Stimulated activated CD4-positive, alpha-beta T cell treated with anti-CD3 and anti-CD28 coated beads, Interleukin-12 subunit alpha, Interleukin-12 subunit beta, amount 100 ng/mL, for 24 hours (primary cell): ENCODE measurements around the gene SLC17A9.
"Not testable (repeated sequence)": the region's sequence is repeated elsewhere in the genome, so short reads cannot be mapped to it uniquely, and the experiment has no call there.

ENCODE experiments used
- DNase-seq, 2 experiments: peaks; one replicate each; pipeline ENCODE4 v3.0.0-alpha.2; 2020; ENCODE audit warnings: low read depth in 2 of 2

The SLC17A9 gene

DNA sequence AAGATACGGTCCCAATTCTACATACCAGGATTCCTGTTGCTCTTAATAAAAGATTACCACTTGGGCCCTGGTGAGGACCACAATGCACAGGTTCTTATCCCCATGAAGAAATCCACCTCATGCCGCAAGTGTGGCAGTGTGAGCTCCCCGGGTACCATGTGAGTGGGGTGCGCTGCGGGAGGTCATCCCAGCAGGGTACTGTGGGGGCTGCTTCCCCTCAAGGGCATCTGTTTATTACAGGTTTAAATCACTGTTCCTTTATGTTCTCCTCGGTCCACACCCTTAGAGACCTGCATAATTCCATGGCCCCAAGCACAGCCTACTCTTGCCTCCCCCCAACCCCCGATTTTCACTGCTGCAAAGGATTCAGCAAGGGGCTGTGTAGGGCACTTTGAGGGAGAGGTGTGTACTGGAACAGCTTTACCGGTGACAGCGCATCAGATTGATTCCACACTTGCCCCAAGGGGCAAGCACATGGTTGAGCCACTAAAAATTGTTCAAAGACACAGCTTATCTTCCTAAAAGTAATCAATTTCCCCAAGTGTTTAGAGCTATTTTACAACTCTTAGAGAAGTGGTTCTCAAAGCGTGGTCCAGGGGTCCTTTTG lies 32.4 kb upstream of the SLC17A9 start:
- no peak for DNase-seq

DNA sequence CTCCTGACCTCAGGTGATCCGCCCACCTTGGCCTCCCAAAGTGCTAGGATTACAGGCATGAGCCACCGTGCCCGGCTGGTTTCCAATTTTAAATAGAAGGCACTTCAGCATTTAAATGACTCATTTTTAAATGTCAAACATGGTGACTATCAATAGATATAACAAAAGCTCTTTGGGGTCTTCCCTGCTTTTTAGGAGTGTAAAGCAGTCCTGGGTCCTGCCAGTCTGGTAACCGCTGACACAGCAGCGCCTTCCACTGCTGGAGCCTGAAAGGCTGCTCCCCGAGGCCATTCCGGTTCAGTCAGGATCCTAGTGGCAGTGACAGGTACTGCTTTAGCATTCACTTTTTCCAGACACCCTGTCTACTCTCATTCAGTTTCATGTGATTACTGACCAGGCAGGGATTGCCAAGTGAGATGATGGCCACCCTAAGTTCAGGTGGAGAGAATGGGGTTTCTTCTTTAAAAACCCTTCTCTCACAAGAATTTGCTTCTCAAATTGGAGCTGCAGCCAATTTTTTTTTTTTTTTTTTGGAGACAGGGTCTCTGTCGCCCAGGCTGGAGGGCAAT lies 31.3 kb upstream of the SLC17A9 start:
- peak in 1 of 2 experiments; percentile 54 for DNase-seq

DNA sequence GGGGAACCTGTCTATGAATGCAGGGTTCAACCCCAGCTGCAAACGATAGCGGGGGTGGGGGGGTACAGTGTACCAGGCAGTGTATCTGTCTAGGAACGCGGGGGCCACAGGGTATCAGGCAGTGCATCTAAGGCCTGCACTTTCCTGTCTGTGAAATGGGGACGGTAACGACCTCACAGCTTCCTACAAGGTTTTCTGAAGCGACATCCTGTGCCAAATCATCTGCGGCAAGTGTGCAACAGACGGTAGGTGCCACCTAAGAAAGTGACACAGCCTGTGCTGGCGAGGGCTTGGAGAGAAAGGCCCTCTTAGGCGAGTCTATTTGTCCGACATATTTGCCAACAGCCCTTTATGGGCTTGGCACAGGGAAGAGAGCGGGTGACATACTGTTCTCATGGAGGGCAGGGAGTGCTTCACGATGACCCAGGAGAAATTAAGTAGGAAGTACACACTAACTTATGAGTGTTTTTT lies 30.0 kb upstream of the SLC17A9 start:
- no peak for DNase-seq

DNA sequence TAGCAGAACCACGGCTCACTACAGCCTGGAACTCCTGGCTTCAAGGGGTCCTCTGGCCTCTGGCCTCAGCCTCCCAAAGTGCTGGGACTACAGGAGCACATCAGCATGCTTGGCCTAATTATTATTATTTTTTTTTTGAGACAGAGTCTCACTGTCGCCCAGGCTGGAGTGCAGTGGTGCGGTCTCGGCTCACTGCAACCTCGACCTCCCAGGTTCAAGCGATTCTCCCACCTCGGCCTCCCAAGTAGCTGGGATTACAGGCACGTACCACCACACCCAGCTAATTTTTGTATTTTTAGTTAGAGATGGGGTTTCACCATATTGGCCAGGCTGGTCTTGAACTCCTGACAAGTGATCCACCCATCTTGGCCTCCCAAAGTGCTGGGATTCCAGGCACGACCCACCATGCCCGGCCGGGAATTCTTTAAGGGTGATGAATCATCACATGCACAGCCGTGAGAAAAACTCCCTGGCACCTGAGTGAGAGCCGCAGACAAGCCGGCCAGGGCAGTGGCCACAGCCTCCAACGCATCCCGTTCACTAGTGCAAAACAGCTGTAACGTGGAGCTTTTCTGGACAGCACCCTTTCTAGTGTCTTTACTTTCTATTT lies 29.3 kb upstream of the SLC17A9 start:
- not testable (repeated sequence) for DNase-seq

DNA sequence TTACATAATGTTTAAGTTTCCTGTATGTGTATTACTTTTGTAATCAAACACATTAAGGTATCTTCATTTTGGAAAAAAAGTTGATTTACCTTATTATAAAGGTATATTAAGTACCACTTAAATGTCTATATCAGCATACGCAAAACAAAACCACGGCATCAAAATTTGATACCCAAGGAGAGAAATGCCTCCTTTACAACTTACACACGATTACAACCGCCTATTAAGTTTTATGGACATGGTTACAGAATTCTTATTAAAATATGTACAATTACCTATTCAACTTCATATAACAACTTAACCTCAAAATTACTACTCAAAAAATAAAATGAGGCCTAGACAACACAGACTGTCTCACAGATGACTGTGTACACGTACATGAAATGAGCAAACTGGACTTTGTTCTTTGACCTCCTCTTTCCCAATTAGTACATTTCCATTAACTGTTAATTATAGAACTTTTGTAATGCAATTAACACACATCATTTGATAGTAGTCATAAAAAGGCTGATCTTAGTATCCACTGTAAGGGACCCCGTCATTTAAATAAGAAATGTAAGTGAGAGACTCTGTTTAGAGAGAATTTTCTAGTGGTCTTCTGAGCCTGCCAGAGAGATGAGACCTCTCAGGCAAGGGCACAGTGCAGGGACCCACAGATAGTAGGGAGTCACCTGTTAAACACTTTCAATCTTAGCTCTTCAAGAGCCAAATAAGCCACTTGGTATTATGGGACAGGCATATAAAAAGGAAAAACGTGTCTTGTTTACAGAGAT lies 28.7 kb upstream of the SLC17A9 start:
- DNase-seq, result no peak

DNA sequence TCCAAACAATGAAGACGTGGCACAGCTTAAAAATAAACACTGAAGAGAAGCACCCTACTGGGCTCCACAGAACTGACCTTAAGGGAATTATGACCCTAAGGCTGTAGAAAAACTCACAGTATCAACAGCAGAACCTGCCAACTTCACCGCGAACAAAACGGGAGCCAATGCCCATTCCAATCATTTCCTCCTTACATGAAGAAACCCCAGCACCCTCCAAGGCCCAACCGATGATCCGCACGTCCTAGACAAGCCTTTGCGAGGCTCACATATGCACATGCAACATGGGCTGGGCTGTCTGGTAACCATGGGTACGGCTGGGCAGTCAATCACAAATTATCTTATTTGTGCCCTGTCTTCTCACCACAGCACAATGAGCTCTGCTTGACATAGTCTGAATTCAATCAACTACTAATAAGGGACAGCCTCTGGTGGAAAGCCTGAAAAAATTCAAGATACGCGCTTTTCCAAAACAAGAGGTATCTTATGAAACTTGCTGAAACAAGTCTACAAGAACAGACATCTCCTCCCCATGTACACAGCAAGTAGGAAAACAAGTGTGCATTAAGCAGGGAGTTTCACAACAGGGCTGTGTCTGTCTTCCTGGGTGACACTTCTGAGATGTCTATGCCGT lies 27.9 kb upstream of the SLC17A9 start:
- DNase-seq, result no peak

DNA sequence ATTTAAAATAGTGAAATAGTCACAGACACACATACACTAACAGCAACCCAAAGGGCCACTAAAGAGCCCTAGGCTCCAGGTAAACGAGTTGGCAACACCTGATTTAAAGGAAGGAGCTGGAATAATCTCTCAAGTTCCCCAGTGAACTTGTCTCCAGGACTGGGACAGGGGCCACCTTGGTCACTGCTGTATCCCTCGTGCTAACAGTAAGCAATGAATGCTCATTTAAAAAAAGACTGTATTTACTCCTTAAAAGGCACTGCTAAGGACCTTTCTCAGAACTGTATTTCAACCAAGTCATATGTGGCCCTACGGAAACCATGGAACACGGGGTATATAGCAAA lies 27.5 kb upstream of the SLC17A9 start:
- DNase-seq, result no peak

DNA sequence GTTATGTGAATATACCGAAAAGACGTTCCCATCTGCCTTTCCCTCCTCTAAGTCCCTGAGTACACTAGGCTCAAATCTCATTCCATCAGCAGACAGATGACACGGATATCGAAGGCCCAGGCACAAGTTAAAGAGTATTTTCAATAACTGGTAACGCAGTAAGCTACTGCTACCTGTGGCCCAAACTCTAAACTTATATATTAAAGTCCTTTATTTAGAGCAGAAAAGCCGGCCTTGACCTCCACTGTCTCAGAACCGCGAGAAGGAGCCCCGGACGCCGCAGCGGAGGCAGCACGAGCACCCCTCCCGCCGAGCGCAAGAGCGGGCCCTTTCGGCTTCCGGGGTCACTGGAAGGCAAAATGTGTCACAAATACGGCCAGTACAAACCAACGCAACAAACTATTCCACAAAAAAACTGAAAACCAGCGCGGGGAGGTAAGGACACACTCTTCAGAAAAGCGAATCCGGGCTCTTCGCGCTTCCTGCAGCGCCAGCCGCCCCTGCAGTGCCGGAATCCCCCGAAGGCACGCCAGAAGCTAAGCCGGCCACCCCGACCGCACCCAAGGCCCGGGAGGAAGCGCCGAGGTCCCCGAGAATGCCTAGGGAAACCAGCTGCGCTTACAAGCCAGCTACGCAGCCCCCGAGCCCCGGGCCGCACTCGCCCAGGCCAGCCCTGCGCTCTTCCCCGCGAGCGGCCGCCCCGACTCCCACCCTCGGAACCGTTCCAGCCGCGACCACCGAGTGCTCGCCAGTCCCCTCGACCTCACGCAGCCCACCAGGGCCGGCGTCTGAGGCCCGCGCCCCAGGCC lies 26.9 kb upstream of the SLC17A9 start:
- no peak for DNase-seq

DNA sequence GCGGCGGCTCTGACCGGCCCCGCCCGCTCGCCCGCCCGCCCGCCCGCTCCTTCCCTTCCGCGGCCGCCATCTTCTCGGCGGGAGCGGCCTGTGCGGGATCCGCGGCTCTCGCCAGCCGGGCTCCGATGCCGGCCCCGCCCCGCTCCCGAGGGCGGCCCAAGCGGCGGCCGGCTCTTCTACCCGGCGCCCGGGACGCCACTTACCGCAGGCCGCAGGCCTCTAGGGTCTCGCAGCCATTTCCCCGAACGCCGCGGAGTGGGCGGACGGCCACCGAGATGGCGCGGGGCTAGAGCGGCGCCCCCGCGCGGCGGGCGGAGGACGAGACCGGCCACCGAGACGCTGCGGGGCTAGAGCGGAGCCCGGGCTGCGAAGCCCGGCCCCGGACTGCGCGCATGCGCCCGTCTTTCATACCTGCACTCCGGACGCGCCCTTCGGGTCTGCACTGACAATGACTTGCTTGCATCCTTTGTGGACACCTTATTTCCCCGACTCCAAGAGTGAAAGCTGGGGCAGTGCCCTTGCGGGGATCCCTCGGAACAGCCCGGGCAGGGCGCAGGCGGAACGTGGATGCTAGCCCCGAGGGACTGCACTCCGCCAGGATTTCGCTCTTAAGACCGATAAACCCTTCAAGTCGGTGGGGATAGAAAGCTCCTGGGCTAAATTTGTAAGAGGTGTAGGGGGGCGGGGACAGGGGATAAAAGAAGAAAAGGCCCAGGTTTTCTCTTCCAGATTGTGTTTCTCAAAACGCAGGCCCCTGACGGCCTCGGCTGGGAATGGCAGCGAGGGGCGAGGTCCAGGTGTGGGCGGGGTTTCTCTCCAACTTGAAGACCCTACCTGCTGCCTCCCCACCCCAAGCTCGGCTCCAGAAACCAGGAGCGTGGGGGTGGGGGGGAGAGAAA lies 26.0 kb upstream of the SLC17A9 start, which contains the start of gene DIDO1:
DIDO1 (minus strand) TSS at position 277 of the 899 bp plus-strand sequence.
- DNase-seq, result peak; percentile 77 to 79

DNA sequence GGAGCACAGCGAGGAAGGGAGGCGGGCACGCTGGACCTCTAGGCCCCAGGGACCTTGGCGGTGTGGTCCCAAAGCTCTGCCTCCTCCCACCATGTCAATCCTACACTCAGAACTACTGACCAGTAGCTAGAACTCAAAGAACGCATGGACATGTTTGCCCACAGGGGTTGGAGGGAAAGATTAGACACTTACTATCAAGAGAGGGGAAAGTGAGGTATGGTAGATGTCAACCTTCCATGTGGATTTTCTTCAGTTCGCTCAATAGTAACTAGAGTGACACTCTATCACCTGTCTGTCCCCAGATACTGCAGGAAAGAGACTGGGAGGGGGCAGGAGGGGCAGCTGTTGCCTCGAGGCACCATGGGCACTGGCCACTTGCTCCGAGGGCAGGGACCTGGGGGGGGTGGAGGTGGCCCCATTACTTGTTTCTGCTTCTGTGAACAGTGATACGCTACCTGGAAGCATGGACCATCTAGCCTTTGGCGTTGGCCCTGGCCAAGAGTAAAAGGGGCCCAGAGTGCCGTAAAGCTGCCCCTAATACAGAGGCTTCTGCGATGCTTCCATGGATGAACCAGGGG lies 25.3 kb upstream of the SLC17A9 start:
- DNase-seq, result no peak

DNA sequence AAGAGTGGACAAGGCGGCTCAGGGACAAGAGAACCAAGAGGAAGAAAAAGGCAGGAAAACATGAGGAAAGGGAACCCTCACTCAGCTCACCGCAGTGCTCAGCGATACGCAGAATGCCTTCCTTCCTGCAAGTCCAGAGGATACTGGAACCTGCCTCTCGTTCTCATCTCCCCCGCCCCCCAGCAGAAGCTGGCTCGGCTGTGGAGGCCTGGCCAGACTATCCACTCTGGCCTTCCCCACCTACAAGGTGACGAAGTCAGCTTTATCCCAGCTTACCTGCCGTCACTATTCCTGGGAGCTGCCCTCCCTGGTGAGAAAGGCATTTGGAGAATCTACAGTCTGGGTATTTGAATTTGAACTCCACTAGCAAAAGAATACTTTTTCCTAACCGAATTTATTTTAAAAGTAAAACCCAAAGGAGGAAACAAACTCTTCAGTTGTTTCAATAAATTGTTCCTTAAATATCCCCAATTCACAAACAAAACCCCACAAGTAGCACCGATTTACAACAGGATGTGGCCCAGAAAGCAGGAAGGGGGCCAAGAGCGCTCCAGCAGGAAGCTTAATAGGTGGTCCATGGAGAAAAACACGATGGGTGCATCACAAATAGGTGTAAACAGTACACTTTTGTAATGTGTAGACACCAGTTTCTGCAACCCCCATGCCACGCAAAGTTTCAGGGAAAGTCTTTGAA lies 24.1 kb upstream of the SLC17A9 start:
- no peak for DNase-seq

DNA sequence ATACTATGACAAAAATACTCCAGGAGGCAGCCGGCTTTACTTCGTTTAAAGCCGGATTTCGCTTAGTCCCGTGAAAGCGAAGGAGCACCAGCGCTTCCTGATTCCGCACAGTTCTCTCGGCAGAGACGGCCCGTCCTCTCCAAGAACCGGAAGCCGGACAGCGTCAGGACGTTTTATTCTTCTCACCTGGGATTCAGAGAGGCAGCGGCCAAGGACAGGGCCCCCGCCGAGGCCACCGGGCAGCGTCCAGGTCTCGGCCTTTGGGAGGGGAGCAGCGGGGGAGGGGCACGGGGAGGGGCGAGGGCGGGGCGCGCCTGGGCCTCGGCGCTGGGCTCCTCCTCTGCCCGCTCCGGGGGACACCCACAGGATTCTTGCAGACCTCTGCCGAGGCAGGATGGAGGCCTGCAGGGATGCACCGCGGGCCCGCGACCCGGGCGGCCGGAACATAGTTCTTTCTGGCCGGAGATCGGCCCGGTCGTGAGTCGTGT lies 23.4 kb upstream of the SLC17A9 start:
- peak in 1 of 2 experiments; percentile 44 for DNase-seq

DNA sequence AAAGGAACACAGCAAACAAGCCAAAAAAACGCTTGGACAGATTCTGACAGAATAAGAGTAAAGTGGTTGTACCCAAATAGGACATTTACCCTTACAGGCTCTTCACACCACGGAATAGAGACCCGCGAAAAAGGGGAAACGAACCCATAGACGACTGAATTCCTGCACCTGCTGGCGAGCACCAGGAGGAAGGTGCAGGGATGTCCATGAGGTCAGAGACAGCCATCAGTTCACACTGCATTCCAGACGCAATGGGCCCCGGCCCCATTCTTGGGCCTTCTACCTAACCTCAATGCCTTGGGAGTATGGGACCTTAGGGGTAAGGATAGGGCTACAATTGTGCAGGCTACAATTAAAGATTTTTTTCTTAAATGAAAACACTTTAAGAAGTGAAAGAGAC lies 21.0 kb upstream of the SLC17A9 start:
- DNase-seq, result no peak

DNA sequence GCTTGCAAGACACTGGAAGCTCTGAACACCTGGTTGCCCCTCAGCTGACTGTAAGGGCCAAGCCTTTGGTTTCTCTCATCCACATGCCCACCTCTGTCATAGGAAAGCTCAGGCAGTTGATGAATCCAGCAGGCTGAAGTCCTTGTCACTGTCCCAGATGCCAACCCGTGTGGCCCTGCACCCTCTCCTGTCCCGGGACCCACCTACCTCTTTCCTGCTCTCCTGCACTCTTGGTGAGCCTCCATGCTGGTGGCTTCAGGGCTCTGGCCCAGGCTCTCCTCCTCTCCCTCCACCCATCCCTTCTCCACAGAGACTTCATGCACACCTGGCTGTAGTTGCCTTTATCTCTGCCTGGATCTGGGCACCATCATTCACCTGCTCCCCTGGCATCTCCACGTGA lies 18.5 kb upstream of the SLC17A9 start:
- no peak for DNase-seq

DNA sequence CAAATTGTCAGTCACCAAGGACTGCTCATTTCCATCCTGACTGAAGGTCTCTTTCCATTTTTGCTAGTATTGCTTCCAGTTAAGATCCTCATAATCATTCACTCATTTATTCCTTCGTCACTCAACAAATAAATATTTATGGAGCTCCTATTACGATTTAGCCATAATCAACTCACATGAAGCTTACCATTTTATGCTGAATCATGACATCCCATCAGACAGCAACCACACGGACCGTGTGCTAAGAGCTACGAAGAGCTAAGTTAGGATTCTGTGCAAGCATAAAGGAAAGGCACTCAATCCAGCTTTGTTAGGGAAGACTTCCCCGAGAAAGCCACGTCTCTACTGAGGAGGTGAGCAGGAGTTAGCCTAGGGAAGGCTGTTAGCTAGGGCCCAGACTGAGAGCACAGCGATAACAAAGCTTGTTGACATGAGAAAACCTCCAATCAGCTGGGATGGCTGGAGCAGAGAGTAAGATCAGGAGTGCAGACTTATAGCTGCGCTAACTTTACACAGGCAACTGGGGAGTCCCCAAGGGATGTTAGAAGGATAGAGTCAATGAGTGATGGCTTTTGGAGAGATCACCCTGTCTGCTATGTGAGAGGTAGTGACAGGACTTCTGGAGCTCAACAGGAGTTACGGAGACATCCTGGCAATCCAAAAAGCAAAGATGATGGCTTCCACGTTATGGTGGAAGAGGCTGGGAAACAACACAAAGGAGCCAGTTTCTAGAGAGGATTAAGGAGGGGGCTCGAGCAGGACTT lies 17.1 kb upstream of the SLC17A9 start:
- DNase-seq, result no peak

DNA sequence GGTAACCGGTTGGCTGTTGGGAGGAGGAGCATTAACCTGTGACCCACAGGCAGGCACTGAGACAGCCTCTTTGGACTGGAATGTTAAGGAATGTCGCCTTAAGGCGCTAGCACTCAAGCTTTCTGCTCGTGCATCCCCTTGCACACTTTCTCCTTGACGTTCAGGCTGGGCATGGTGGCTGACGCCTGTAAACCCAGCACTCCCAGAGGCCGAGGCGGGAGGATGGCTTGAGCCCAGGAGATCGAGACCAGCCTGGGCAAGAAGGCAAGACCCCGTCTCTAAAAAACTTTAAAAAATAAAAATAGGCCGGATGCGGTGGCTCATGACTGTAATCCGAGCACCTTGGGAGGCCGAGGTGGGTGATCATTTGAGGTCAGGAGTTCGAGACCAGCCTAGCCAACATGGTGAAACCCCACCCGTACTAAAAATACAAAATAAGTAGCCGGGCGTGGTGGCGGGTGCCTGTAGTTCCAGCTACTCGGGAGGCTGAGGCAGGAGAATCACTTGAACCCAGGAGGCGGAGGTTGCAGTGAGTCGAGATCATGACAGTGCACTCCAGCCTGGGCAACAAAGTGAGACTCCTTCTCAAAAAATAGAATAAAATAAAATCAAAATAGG lies 16.4 kb upstream of the SLC17A9 start:
- no peak for DNase-seq

DNA sequence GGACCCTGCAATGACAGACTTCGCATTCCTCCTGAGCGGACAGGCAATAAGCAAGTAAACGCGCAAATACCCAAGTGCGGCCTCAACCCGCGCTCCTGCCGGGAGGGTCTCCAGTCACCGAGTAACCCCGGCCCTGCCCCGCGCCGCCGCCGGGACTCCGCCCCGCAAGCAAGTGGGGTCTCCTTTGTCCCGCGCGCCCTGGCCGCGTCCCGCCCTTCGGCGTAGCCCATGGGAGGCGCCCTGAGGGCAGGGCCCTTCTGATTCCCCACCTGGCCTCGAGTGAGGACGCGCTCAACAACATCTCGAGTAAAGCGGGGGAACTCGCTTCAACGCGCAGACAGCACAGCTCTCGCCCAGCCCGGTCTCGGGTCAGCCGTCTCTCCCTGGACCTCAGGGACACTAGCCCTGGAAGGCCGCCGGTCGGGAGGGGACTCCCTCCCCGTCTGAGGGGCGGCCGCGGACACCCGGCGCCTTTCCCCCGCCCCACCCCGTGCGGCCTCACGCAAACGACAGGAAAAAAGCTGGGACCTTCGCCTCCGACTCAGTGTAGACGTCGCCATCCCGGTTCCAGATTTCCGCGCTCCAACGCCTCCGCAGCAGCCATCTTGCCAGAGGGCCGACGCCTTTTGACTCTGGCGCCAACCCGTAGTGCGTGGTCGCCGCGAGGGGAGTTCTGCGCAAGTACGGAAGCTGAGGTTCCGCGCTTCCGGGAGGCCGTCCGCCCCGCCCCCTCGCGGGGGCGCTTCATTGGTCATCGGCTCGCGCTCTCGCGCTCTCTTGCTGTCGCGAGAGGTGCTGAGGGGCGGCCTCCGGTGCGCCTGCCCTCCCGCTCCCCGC lies 15.0 kb upstream of the SLC17A9 start:
- DNase-seq, result peak; percentile 93 to 94
